Right atrium auricular region (tissue), 2 donors: ENCODE results near the gene NEMP1. TPM values are rescaled to one million over a fixed set of nuclear protein-coding genes. Genes with fewer than 3 reads are reported as not detected.
"Not testable (repeated sequence)": the region's sequence is repeated elsewhere in the genome, so short reads cannot be mapped to it uniquely, and the experiment has no call there.

Experiments
- DNase-seq: peaks from one replicate; pipeline ENCODE4 v3.0.0-alpha.2; 2019; ENCODE audit warnings: low spot score
- H3K27ac ChIP-seq, 2 donors: fragments of 200-600 bp; sonication (generic); 1 replicate in 1 of 2; 2 replicates in 1 of 2; pipeline ENCODE4 v1.5.1; 2016 to 2019
- H3K27me3 ChIP-seq, 2 donors: fragments of 200-600 bp; sonication (generic); one replicate each; pipeline versions ENCODE4 v1.5.1 to v1.6.0; 2017 to 2019
- H3K36me3 ChIP-seq: fragments of 200-600 bp; sonication (generic); one replicate; pipeline ENCODE4 v1.5.1; 2016
- H3K4me1 ChIP-seq, 2 donors: fragments of 200-600 bp; sonication (generic); one replicate each; pipeline versions ENCODE4 v1.5.1 to v1.6.0; 2017 to 2019
- H3K4me3 ChIP-seq, 2 donors: fragments of 200-600 bp; sonication (generic); 1 replicate in 1 of 2; 2 replicates in 1 of 2; pipeline ENCODE4 v1.5.1; 2017 to 2019; ENCODE audit warnings: mild to moderate bottlenecking in 1 of 2, moderate library complexity in 1 of 2
- H3K9me3 ChIP-seq, 2 donors: fragments of 200-600 bp; sonication (generic); one replicate each; pipeline ENCODE4 v1.5.1; 2019
- CTCF ChIP-seq, 2 donors: fragments of 200-600 bp; sonication (generic); IDR thresholded peaks; one replicate each; pipeline ENCODE4 v1.5.1; 2019; ENCODE audit warnings: antibody characterized with exemption in 2 of 2
- total RNA-seq, 2 donors: library from RNA; depleted of rRNA; stranded (reverse); fragments of >200 nt; gene quantifications; one replicate each; pipeline ENCODE4 v1.1.0, GENCODE V29; 2016

The NEMP1 gene
- total RNA-seq, 2 donors from 2014 or later: 1.9 to 2.2 TPM

DNA sequence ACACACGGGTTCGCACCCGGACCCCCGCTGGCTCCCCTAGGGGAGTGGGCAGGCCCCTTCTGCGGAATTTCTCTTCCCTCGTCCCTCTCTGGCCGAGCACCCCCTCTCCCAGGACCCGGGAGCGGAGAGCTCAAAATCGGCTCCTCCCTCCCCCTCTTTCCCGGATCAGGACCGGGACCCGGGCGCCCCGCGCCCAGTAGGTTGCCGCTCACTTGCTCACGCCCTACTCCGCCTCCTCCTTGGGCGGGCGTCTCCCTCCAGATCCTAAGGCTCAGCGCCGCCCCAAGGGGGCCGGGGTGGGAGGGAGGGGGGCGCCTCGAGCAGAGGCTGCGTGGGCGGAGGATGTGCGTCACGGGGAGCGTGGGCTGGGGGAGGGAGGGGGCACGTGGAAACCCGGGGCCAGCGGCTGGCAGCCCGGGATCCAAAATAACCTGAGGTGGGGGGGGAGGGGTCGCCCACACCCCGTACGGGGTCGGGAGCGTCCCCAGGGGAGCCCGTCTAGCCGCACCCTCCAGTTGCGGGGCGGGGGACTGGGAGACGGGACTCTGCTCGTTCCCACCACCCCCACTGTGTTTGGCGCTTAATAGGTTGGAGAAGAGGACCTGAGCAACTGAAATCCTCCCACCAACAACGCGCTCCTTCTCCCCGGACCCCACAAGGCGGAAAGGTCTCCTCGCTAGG, 8.6 kb upstream of the NEMP1 start:
- peak overlapping the region; percentile 58 to 84 for H3K4me3 ChIP-seq
- H3K27me3 ChIP-seq: no peaks in the 10 kb centered on the region
- peak; percentile 94 for DNase-seq
- TF ChIP-seq CTCF (IDR thresholded peaks at IDR 0.05): no peak
- H3K27ac ChIP-seq: peak overlapping the region; percentile 97 to 100
- no peaks in the 10 kb centered on the region for H3K9me3 ChIP-seq
- H3K36me3 ChIP-seq: peaks cover 12% of the 10 kb centered on the region
- peaks cover 0 to 43% of the 10 kb centered on the region in 2 donors for H3K4me1 ChIP-seq

DNA sequence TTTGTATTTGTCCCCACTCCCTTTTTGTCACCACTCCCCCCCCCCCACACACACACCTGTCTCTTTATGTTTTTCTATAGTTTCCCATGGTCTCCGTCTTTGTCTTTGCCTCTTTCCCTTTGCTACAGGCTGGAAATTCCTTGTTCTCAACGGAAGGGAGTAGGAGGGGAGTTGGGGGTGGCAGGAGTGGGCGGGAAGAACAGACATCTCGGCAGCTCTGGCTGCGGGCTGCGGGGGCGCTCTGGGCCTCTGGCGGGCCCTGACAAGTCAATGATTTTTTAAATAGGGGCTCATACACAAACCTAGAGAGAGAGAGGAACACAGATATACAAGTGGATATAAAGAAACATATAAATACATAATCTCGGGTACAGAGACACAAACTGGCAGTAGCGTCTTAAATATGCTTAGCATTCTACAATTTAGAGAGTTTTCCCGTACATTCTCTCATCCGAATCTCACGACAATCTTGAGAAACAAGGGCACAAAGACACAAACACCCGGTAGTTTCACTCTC, 8.0 kb upstream of the NEMP1 start:
- Histone ChIP-seq H3K9me3 (no peaks in the 10 kb centered on the region), H3K27me3 (no peaks in the 10 kb centered on the region), H3K4me1 (peaks cover 0 to 37% of the 10 kb centered on the region in 2 donors), H3K4me3 (peak overlapping the region; percentile 58 to 84), H3K36me3 (peaks cover 6% of the 10 kb centered on the region), H3K27ac (peak overlapping the region; percentile 97 to 100)
- peak; percentile 26 to 35 for TF ChIP-seq CTCF (IDR thresholded peaks at IDR 0.05)
- DNase-seq: no peak

DNA sequence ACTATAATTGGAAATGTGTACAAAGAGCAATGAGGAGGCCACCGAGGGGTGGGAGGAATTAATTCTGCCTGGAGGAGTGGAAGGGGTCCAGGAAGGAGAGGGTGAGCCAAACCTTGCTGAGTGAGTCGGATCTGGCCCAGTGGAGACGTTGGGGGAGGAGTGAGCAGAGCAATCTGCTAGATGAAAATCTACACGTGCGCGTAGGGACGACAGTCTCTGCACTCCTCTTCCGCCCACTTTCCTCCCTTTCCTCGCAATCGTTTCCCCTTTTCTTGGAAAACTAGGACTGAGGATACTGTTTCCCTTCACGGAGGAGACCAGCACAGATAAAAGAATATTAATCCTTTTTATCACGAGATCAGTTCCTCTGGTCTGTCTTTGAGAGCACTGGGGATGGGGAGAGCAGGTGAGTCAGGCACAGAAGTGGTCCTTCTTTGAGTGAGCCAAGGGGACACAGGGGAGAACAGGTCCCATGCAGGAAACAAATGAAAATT, 7.5 kb upstream of the NEMP1 start:
- H3K36me3 ChIP-seq: peaks cover under 1% of the 10 kb centered on the region
- no peak for TF ChIP-seq CTCF (IDR thresholded peaks at IDR 0.05)
- peak overlapping the region; percentile 58 to 84 for H3K4me3 ChIP-seq
- DNase-seq: no peak
- no peaks in the 10 kb centered on the region for H3K9me3 ChIP-seq
- H3K27ac ChIP-seq: peak overlapping the region; percentile 97 to 100
- peaks cover 0 to 32% of the 10 kb centered on the region in 2 donors for H3K4me1 ChIP-seq
- no peaks in the 10 kb centered on the region for H3K27me3 ChIP-seq

DNA sequence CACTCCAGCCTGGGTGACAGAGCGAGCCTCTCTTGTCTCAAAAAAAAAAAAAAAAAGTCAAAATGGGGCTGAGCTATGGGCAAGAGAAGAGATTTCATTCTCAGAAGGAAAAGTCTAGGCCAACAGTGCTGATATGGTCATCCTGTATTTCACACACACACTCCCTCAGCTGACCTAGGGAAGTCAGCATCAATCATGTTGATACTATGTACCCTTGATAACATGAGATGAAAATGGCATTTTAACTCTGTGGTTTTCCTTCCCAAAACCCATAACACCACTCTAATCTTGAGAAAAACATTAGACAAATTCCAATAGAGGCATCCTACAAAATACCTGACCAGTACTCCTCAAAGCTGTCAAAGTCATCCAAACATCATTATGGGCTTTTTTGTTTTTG, 2.3 kb upstream of the NEMP1 start:
- Histone ChIP-seq H3K36me3 (no peaks in the 10 kb centered on the region), H3K9me3 (no peaks in the 10 kb centered on the region), H3K27me3 (no peaks in the 10 kb centered on the region), H3K27ac (no peak overlapping the region), H3K4me1 (peaks cover 0 to 19% of the 10 kb centered on the region in 2 donors), H3K4me3 (no peak overlapping the region)
- no peak for TF ChIP-seq CTCF (IDR thresholded peaks at IDR 0.05)
- DNase-seq: no peak

- DNase-seq: no peak
- H3K4me1 ChIP-seq: peaks cover 0 to 16% of the 10 kb centered on the region in 2 donors
- H3K27ac ChIP-seq: peak overlapping the region; percentile 82 to 85
- no peak overlapping the region for H3K4me3 ChIP-seq
- H3K36me3 ChIP-seq: no peaks in the 10 kb centered on the region
- H3K27me3 ChIP-seq: no peaks in the 10 kb centered on the region
- H3K9me3 ChIP-seq: no peaks in the 10 kb centered on the region
- no peak for TF ChIP-seq CTCF (IDR thresholded peaks at IDR 0.05)
These were observed 1.2 kb upstream of the NEMP1 start for GRCh38 chr12:57079821-57080220.

DNA sequence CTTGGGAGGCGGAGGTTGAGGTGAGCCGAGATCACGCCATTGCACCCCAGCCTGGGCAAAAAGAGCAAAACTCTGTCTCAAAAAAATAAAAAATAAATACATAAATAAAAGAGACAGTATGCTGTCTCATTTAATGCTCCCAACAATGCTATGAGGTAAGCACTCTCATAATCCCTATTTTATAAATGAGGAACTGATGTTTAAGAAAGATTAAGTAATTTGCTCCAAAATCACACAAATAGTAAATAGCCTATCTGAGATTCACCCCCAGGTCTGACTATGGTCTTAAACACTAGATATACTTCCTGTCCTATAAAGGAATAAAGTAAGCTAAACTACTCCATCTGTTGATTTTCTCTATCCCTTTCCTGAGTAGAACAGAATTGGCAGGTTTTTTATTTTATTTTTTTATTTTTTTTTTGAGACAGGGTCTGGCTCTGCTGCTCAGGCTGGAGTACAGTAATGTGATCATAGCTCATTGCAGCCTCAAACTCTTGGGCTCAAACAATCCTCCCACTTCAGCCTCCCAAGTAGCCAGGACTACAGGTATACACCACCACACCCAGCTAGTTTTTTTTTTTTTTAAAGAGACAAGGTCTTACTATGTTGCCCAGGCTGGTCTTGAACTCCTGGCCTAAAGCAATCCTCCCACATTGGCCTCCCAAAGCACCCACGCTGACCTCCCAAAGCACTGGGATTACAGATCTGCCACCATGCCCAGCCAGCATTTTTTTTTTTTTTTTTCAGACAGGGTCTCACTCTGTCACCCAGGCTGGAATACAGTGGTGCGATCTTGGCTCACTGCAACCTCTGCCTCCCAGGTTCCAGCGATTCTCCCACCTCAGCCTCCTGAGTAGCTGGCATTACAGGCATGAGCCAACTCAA, 4.8 kb downstream of the NEMP1 start:
- H3K9me3 ChIP-seq, DNase-seq, H3K27me3 ChIP-seq, H3K27ac ChIP-seq, H3K36me3 ChIP-seq: not testable (repeated sequence)
- Histone ChIP-seq H3K4me1 (peaks cover 0 to 12% of the 10 kb centered on the region in 2 donors), H3K4me3 (peak overlapping the region in 1 of 2 donors; percentile 15)
